ENCODE measurements around the gene PPFIA2. TPM values are rescaled to one million over a fixed set of nuclear protein-coding genes. Genes with fewer than 3 reads are reported as not detected.

The PPFIA2 gene
- 0.27 TPM for polyA plus RNA-seq (2013, experiment 1 of 2; ENCODE audit: insufficient read length)
- 0.16 TPM for polyA plus RNA-seq (2013, experiment 2 of 2; ENCODE audit: insufficient read length)

- DNase-seq: peak; percentile 15
Measured at GRCh38 chr12:81759190-81760051, at the start of gene PPFIA2. TSS of gene PPFIA2 (minus strand) at chr12:81759350.

DNA sequence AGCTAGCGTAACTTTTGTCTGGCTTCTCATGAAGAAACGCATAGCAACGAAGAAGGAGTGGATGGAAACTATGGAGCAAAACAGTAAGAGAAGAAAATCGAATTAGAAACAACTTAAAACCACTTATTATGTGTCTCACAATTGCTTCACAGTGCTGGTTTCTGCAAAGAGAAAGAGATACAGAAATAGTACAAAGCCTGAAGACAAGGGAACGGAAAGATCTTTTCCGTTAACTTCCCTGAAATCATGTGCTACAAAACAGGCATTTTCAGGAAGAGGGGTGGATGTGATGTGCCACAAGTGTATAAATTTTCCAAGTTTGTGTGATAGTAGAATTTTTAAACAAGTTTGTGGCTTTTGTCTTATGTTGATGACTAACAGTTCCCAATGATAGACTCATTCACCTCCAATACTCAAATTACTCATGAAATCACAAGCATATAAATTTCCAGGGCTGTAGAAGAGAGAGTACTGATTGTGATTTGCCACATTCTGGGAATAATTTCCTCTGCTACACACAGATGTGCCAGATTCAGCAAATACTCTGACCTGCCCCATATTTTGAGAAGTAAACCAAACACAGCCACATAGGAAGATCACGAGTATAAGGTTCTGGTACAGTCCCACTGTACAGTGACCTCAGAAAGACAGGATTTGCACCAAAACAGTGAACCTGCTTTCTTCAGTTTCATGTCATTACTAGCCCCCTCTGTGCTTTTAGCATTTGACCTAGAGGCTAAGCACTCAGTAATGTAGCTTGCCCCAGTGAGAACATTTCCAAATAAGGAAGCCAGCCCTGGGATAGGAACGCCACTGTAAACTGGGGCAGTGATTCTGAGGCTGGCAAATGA is 41.4 kb upstream of the PPFIA2 start:
- no peak for DNase-seq

GRCh38 chr12:81798294-81798693 is 39.1 kb upstream of the PPFIA2 start:
- no peak for DNase-seq

DNA sequence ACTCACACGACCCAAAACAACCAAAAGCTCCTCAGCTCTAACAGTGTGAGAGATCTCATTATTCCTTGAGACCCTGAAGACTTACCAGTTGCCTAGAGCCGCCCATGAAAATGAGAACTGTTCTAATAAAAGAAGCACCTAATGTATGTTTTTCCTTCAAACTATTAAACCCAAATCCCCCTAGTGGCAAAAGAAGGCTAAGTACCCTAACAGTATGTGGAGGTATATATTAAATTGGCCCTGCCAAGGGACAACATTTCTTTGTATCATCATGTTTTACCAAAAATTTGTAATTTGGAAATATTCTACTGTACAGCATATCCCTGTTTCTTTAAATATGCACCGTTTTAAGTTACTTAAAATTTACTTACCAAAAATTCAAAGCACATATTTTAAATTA is 38.0 kb upstream of the PPFIA2 start:
- no peak for DNase-seq

GRCh38 chr12:81792666-81793065 is 33.5 kb upstream of the PPFIA2 start:
- no peak for DNase-seq

DNA sequence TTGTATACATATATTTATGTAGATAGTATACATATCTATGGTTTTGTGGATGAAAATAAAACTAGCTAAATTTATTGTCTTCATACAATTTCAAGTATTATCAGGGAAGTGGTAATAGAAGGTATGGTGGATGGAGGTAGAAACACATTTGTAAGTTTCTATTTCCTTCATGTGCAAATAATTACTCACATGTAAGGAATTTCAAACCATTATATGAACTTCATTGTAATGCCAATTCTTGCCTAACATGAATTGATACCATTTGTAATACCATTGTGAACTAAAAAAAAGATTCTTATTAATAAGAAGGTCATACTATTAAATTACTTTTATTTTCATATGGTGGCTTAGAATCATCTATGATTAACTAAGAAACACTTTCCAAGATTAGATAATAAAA is 20.1 kb upstream of the PPFIA2 start:
- DNase-seq: no peak

- no peak for DNase-seq
Measured at GRCh38 chr12:81778719-81779118, 19.6 kb upstream of the PPFIA2 start.

DNA sequence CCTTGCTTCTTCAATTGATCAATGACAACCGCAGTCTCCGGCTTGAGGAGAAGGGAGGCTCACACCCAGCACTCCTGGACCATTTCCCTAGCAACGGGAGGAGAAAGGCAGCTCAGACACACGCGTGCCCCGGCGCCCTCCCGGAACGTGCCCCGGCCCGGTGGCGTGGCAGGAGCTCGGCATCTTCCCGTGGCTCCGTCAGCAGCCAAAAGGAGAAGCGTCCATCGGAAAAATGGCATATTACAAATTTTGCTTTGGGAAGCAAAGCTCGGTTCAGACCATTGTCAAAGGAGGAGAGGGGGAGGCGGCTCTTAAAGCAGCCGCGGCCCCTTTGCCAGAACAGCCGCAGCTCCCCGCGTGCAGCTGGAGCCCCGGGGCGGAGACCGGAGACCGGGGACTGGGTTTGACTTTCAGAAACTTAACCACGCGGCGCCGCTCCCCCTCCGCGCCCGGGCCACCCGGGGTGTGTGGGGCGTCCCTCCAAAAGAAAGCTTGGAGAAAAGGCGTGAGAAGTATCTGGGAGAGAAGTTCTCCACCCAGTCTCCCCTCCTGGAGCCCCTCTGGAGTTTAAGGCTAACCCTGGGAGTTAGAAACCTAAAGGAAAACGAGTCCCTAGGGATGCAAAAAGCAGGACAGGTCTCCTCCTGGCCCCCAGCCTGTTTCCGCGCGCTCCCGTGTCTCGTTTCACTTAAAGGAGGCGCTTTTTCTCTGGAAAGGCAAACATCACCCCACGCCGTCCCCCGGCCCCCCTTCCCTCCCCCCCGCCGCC is 545 bp downstream of the PPFIA2 start:
- peak; percentile 10 for DNase-seq

- no peak for DNase-seq
Measured at GRCh38 chr12:81757731-81758365, 1.3 kb downstream of the PPFIA2 start.

- DNase-seq: no peak
Measured at GRCh38 chr12:81729781-81730180, 29.4 kb downstream of the PPFIA2 start.

- DNase-seq: no peak
Measured at GRCh38 chr12:81727391-81727790, 31.8 kb downstream of the PPFIA2 start.

GRCh38 chr12:81726634-81727033 is 32.5 kb downstream of the PPFIA2 start:
- no peak for DNase-seq

DNA sequence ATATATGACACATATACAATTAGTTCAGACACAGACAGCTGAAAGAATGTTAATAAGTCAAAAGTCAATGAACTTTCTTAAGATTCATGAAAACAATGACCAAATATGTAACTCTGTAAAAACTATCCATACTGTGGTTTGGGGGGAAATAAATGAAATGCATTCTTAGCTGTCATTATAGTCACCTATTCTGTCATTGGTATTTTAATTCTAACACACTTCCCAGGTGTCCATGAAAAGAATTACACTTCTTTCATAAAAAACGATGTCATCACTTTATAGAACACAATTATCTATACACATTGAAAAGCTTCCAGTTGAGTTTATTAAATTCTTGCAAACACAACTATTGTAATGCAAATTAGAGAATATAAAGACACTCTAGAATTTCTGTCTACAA is 35.8 kb downstream of the PPFIA2 start:
- no peak for DNase-seq

- DNase-seq: no peak
Measured at GRCh38 chr12:81722004-81722403, 37.1 kb downstream of the PPFIA2 start.

GRCh38 chr12:81718616-81719015 is 40.5 kb downstream of the PPFIA2 start:
- DNase-seq: no peak

DNA sequence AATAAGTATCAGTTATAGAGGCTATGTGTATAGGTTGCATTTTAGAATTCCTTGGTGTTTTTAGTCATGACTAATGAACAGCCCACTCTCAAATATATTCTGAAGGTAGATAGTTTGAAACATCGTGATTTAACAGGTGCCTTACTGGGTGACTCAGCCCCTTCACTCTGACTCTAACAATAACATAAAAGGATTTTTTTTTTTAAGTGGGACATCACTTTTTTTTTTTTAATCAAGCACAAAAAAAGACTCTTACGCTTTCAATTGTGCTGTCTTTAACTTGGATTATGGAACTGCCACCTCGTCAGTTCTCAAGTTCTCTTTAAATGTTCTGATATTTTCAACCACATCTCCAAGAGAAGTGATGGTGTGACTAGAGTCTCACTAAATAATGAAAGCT is 46.6 kb downstream of the PPFIA2 start:
- no peak for DNase-seq

- no peak for DNase-seq
Measured at GRCh38 chr12:81705586-81705985, 53.6 kb downstream of the PPFIA2 start.

DNA sequence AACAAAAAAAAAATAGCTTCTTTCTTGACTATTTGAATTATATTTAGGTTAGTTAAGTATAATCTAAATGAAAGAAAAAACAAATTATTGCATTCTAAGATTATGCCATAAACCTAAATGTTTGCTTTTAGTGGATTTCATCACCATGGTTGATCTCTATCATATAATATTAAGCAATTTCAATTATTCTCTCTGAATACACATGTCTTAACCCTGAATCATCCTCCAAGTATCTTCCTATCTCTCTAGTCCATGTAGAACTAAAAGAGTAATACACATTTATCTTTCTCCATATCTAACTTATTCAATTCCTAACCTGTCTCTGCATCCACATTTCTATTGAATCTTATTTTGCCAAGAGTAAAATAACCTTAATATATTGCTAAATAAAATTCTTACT is 59.6 kb downstream of the PPFIA2 start:
- no peak for DNase-seq

GRCh38 chr12:81692008-81692407 is 67.1 kb downstream of the PPFIA2 start:
- DNase-seq: no peak

- DNase-seq: no peak
Measured at GRCh38 chr12:81683881-81684280, 75.3 kb downstream of the PPFIA2 start.

DNA sequence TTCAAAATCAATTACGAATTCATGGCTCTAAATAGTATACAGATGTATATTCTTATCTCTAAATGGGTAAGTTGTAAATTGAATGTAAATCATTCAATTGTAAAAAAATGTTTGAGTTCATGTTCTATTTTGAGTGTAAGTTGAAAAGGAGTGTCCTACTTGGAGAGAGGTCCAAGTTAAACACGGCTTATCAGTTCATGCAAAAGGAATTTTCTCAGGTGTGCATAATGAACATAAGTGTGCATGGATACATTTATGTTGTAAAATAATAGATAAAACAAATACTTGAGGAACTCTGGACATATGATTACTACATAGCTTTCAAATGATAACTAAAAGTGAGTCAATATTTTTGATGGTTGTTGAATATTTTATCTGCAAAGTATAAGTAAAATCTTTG is 79.5 kb downstream of the PPFIA2 start:
- no peak for DNase-seq

DNA sequence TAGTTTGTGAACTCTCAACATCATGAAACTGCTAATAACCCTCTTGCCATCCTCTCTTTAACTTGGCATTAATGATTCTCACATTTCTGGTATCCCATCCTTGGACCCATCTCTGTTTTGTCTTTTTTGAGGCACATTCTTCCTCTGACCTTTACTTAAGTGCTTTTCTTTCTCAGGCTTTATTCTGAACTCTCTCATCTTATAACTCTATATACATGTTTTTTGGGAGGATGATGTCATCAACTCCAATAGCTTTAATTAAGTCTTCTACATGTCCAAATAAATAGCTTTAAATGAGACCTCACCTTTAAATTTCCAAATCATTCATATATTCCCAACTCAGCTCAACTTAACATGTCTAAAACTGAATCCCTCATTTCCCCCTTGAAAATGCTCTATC is 88.4 kb downstream of the PPFIA2 start:
- no peak for DNase-seq
